OCI-LY1 (cell line): ENCODE data around the gene GALNT2.

ENCODE experiments used
- CTCF ChIP-seq: fragments of 200-600 bp; sonication (generic), shearing (Covaris generic); IDR thresholded peaks from 2 replicates; pipeline ENCODE4 v1.5.1; 2017; ENCODE audit warnings: mild to moderate bottlenecking, antibody characterized with exemption, low read length, moderate library complexity, mixed read lengths
- EZH2 ChIP-seq: fragments of 200-600 bp; sonication (generic), shearing (Covaris generic); IDR thresholded peaks from 2 replicates; pipeline ENCODE4 v1.8.0; 2017; ENCODE audit warnings: borderline replicate concordance, mixed run types, mild to moderate bottlenecking, antibody characterized with exemption, low read length, moderate library complexity, mixed read lengths

GRCh38 chr1:230197644-230198567, 130.9 kb downstream of the GALNT2 start:
- TF ChIP-seq CTCF (no peak), EZH2 (no peak)
